ENCODE results near the gene TPSAB1. TPM values are rescaled to one million over a fixed set of nuclear protein-coding genes. Genes with fewer than 3 reads are reported as not detected.
"Not testable (repeated sequence)": the region's sequence is repeated elsewhere in the genome, so short reads cannot be mapped to it uniquely, and the experiment has no call there.

TPSAB1 gene
- not detected for polyA plus RNA-seq (ENCODE audit: insufficient read length in 4 of 4)

DNA sequence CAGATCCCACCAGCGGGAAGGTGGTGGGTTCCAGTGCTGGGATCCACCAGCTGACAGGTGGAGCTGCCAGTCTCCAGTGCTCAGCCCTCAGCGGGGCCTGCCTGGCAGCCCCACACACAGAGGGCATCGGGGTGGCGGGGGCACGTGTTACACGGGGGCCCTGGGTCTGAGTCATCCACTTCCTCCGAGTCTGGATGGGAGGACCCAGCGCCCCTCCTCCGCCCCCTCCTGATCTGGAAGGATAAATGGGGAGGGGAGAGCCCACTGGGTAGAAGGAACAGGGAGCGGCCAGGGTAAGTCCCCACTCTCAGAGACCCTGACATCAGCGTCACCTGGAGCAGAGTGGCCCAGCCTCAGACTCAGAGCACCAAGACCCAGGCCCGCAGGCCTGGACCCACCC lies at the start of gene TPSAB1:
Gene TPSAB1 (plus strand): TSS at position 270 of the 400 bp plus-strand sequence. CDS start 234 bp downstream, outside the sequence.
- not testable (repeated sequence) for DNase-seq (ENCODE audit: low read depth in 4 of 4, low spot score in 2 of 4)

DNA sequence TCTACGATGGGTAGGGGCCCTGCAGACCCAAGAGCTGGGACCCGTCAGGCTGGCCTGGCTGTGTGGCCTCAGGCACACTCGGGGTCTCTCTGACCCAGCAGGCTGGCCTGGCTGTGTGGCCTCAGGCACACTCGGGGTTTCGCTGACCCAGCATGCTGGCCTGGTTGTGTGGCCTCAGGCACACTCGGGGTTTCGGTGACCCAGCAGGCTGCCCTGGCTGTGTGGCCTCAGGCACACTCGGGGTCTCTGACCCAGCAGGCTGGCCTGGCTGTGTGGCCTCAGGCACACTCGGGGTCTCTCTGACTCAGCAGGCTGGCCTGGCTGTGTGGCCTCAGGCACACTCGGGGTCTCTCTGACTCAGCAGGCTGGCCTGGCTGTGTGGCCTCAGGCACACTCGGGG lies 49.7 kb upstream of the TPSAB1 start:
- not testable (repeated sequence) for DNase-seq (ENCODE audit: low read depth in 4 of 4, low spot score in 2 of 4)

DNA sequence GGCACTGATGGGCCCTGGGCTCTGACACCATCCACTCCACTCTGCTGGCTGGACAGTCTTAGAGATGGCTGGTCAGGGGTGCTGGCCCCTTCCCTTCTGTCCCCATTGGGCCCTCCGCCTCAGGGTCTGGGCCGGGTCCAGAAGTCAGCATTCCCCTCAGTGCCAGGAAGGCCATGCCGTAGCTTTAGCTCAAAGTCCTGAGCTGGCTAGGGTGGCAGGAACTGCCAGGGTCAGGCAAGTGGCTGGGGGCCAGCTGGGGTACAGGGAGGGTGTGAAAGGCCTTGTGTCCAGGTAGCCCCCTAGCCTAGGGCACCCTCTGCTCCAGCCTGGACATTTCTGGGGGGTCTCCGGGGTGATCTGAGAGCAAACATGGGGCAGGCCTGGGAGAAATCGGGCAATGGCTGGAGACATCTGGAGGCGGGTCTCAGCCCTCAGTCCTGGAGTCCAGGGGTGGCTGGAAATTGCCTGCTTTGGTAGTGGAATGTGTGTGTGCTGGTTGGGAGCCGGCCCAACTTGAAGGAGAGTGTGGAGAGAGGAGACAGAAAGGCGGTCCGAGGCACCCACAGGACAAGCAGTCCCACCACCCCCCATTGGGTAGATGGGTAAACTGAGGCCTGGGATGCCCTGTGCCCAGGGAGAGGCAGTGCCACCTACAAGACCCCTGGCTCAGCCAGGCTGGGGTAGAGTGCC lies 48.0 kb upstream of the TPSAB1 start:
- no peak for DNase-seq (ENCODE audit: low read depth in 4 of 4, low spot score in 2 of 4)

DNA sequence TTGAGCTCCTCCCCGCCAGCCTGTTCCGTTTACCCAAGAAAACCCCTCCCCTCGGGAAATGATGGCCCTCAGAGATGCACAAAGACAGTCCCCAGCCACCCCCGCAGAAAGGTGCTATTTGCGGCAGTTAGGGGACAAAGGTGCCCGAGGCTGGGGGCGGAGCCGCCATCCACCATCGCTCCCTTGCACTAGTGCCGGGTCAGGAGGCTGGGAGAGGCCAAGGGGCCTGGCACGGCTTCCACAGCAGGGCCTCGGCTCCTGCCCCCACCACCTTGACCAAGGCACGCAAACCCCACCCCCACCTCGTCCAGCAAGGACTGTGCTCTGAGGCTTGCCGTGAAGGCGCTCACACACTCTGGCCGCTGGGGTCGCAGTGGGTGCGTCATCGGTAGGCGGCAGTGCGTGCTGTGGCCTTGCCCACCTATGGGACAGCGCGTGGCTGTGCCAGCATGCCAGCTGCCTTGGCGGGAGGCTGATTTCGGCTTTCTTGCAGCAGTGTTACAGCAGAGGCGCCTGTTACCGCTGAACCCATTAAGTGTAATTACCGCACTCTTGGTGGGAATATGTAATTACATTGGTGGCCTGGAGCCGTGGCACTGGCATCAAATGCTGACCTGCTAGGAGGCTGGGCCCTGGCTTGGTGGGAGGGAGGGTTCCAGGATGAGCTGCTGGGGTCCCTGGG lies 47.2 kb upstream of the TPSAB1 start:
- no peak for DNase-seq (ENCODE audit: low read depth in 4 of 4, low spot score in 2 of 4)

DNA sequence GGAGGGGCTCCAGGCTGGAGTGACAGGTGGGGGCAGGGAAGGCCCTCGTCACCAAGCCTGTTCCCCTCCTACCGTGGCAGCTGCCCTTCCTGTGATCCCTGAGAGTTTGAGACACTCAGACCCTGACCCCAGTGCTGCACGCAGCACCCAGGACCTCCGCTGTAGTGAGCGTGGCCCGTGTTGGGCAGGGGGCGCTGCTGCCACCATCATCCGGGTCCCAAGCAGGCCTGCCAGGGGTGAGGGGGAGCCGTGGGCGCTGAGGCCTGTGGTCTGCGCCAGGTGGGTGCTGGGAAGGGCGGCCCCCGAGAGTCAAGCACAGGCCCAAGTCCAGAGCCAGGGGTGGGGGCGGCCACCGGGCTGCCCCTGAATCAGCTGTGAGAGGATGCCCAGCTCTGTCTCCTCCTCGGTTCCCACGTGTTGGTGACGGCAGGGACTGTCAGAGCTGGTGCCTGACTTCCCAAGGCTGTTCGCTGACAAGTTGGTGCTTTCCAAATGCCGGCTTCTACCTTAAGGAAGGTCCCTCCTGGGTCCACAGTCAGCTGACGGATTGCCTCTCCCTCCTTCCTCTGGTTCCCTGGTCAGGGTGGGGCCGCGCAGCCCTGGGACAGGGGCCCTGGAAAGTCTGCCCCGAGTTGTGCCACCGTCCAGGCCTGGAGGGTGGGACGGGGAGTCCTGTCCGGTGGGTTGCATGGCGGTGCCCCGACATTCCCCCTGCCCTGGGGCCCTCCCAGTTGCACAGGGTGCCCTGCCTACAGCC lies 46.5 kb upstream of the TPSAB1 start:
- no peak for DNase-seq (ENCODE audit: low read depth in 4 of 4, low spot score in 2 of 4)

DNA sequence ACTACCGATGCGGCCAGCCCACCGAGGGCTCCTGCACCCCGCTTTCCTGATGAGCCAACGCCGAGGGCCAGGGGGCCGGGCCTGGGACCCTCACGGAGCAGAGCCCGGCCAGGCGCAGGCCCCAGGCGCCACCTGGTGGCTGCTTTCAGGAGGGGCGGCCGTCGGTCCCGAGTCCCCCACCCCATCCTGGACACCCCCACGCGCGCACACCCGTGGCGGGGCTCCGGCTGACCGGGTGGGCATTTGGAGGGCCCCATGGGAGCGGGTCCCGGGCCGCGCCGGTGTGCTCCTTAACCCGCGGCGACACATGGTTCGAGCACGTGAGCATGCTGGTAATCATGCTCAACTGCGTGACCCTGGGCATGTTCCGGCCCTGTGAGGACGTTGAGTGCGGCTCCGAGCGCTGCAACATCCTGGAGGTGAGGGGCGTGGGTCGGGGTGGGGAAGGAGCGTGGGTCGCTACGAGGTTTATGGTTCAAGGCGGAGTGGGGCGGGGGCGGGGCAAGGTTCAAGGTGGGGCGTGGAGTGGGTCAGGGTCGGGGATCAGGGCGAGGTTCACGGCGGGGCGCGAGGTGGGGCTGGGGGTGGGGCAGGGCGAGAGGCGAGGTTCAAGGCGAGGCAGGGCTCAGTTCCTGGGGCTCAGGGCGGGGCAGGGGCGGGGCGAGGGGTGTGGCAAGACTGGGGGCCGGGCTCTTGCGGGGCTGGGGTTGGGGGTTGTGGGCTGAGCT lies 45.7 kb upstream of the TPSAB1 start:
- DNase-seq (ENCODE audit: low read depth in 4 of 4, low spot score in 2 of 4) = no peak

DNA sequence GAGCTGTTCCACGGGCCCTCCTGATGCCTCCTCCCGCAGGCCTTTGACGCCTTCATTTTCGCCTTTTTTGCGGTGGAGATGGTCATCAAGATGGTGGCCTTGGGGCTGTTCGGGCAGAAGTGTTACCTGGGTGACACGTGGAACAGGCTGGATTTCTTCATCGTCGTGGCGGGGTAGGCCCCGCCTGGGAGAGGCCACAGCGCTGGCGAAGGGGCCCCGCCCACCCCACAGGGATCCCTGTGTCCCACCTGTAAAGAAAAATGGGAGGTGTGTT lies 45.2 kb upstream of the TPSAB1 start:
- no peak for DNase-seq (ENCODE audit: low read depth in 4 of 4, low spot score in 2 of 4)

DNA sequence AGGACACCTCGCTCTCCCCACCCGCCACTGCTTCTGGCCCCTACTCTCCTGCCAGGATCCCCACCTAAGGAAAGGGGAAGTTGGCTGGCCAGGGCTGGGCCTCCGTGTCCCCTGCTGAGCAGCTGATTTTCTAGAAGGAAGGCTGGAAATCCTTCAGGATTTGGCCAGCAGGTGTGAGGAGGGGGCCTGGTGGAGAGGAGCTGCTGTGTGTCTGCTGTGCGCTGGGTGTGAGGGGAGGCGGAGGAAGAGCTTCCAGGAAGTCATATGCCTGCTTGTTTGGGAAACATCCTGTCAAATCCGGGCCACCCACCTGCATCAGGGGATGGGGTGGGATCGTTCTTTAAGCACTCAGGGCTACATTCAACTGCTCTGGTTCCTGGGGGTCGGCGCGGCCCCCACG lies 44.0 kb upstream of the TPSAB1 start:
- DNase-seq (ENCODE audit: low read depth in 4 of 4, low spot score in 2 of 4) = no peak

DNA sequence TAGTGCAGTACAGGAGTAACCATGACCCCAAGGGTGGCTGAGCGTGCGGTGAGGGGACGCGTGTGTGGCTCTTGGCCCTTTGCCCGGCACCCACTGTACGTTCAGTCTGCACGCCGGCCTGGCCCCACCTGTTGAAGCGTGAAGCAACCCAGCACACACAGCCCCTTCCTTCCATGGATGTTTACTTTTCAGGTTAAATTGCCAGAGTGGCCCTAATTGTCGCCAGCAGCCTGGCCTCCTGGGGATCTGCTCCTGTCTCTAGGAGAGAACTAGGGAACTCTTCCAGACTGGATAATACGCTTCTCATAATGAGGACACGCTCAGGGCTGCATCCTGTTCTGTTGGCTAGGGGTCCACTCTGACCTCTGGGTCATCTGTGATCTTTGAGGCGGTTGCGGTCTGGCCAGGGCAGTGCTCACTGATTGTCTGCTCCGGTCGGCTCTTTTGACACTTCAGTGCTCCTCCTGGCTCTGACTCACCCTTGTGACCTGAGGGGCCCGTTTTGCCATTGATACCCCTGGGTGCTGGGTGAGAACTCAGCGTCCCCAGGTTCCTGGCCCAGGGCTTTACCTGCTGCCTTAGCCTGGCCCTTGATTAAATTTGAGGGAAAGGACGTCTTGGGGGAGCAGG lies 43.2 kb upstream of the TPSAB1 start:
- no peak for DNase-seq (ENCODE audit: low read depth in 4 of 4, low spot score in 2 of 4)

DNA sequence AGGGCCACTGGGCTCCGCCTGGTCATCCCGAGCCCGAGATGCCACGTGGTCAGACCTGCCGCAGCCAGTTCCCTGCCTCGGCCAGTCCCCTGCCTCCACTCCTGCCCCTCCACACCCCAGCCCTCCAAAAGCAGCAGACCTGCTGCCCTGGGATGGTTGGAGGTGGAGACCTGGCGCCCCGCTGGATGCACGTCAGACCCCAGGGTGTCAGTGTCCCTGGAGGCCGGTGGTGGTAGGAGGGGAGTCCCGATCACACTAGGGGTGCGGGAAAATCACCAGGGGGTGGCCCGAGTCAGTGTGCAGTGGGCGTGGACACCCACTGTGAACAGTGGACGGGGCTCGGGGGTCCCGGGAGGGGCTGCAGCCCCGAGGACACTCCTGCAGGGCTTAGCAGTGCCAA lies 42.3 kb upstream of the TPSAB1 start:
- no peak for DNase-seq (ENCODE audit: low read depth in 4 of 4, low spot score in 2 of 4)

DNA sequence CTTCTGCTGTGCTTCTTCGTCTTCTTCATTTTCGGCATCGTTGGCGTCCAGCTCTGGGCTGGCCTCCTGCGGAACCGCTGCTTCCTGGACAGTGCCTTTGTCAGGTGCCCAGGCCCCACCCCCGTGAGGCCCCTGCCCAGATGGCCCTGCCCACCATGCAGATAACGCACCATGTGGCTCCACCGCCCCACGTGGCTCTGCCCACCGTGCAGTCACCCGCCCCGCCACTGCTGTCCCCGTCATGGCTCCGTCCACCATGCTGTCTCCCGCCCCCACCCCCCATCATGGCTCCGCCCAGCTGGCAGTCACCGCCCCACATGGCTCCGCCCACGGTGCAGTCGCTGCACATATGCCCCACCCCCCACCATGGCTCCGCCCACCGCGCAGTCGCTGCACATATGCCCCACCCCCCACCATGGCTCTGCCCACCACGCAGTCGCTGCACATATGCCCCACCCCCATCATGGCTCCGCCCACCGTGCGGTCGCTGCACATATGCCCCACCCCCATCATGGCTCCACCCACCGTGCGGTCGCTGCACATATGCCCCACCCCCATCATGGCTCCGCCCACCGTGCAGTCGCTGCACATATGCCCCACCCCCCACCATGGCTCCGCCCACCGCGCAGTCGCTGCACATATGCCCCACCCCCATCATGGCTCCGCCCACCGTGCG lies 41.7 kb upstream of the TPSAB1 start:
- not testable (repeated sequence) for DNase-seq (ENCODE audit: low read depth in 4 of 4, low spot score in 2 of 4)

DNA sequence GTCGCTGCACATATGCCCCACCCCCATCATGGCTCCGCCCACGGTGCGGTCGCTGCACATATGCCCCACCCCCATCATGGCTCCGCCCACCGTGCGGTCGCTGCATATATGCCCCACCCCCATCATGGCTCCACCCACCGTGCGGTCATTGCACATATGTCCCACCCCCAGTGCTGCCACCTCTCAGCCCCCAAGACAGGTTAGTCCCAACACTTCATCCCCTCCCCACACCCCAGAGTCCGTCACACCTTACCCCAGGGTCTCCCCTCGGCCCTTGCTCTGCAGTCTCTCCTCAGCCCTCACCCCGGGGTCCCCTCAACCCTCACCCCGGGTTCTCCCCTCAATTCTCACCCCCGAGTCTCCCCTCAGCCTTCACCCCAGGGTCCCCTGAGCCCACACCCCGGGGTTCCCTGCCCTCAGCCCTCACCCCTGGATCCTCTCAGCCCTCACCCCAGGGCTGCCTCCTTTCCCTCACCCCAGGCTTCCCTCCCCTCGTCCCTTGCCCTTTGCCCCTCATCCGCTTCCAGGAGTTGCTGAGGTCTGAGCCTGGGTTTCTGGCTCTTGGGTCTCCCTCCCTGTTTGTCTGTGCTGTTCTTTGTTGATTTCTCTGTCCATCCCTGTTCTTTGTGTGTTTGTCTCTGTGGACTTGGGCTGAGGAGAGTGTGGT lies 41.0 kb upstream of the TPSAB1 start:
- DNase-seq (ENCODE audit: low read depth in 4 of 4, low spot score in 2 of 4) = no peak

DNA sequence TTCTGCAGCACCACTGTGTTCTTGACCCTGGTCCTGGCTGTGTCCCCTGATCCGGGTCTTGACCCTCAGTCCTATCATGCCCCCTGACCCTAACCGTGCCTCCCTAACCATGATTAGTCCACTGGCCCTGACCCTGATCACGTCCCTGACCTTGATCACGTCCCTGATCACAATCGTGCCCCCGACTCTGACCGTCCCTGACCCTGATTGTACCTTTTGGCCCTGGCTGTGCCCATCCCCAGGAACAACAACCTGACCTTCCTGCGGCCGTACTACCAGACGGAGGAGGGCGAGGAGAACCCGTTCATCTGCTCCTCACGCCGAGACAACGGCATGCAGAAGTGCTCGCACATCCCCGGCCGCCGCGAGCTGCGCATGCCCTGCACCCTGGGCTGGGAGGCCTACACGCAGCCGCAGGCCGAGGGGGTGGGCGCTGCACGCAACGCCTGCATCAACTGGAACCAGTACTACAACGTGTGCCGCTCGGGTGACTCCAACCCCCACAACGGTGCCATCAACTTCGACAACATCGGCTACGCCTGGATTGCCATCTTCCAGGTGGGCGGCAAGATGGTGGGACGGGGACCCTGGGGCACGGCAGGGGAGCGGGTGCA lies 40.4 kb upstream of the TPSAB1 start:
- DNase-seq (ENCODE audit: low read depth in 4 of 4, low spot score in 2 of 4) = no peak

DNA sequence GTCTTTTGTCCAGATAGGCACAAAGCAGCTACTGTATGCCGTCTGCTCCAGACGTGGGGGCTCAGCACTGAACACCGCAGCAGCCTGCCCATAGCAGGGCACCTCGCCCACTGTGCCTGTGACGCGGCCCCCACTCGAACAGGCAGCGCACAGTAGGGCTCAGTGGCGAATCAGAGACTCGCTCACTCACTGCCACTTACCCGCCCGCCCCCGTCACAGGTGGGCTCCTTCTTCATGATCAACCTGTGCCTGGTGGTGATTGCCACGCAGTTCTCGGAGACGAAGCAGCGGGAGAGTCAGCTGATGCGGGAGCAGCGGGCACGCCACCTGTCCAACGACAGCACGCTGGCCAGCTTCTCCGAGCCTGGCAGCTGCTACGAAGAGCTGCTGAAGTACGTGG lies 39.1 kb upstream of the TPSAB1 start:
- no peak for DNase-seq (ENCODE audit: low read depth in 4 of 4, low spot score in 2 of 4)

DNA sequence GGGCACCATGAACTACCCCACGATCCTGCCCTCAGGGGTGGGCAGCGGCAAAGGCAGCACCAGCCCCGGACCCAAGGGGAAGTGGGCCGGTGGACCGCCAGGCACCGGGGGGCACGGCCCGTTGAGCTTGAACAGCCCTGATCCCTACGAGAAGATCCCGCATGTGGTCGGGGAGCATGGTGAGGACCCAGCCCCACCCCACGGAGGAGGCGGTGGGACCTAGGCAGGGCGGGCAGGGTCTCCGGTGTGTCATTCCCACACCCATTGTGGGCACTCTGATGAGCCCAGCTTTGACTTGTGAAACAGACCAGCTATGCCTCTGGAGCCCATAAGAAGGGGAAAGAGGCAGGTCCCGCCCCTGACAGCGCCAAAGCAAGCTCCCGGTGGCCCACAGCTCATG lies 38.2 kb upstream of the TPSAB1 start:
- no peak for DNase-seq (ENCODE audit: low read depth in 4 of 4, low spot score in 2 of 4)

DNA sequence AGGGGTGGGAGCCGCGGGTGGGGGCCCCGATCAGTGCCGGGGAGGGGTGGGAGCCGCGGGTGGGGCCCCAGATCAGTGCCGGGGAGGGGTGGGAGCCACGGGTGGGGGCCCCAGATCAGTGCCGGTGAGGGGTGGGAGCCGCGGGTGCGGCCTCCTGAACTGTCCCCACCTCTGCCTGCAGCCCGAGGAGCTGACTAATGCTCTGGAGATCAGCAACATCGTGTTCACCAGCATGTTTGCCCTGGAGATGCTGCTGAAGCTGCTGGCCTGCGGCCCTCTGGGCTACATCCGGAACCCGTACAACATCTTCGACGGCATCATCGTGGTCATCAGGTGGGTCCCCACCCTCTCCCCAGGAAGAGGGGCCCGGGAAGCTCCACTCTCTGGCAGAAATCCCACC lies 35.6 kb upstream of the TPSAB1 start:
- DNase-seq (ENCODE audit: low read depth in 4 of 4, low spot score in 2 of 4) = no peak

DNA sequence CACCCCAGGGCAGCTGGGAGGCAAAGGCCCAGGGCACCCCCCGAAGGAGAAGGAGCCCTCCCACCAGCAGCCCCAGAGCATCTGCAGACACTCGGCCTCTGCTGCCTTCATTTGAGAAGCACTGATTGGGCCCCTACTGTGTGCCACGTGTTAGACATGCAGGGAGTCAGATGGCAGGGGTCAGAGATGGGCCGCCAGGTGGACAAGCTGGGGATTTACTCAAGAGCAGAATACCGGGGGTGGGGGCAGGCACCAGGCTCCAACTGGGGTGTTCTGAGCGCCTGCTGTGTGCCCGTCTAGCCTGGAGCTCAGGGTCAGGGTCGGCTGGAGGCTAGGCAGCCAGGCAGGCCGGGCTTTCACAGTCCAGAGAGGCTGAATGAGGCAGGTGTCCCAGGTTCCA lies 34.2 kb upstream of the TPSAB1 start:
- no peak for DNase-seq (ENCODE audit: low read depth in 4 of 4, low spot score in 2 of 4)

DNA sequence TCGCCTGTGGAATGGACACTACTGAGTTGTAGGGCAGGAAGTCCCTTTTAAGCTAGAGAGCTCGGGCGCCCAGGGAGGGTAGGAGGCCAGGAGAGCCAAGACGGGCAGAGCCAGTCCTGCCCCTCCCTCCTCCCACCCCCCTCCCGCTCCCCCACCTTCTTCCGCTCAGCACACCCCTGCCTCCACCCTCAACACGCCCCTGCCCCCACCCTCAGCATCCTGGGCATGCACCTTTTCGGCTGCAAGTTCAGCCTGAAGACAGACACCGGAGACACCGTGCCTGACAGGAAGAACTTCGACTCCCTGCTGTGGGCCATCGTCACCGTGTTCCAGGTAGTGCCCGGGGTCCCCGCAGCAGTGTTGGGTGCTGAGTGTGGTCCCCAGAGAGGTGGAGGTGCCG lies 33.7 kb upstream of the TPSAB1 start:
- DNase-seq (ENCODE audit: low read depth in 4 of 4, low spot score in 2 of 4) = no peak

DNA sequence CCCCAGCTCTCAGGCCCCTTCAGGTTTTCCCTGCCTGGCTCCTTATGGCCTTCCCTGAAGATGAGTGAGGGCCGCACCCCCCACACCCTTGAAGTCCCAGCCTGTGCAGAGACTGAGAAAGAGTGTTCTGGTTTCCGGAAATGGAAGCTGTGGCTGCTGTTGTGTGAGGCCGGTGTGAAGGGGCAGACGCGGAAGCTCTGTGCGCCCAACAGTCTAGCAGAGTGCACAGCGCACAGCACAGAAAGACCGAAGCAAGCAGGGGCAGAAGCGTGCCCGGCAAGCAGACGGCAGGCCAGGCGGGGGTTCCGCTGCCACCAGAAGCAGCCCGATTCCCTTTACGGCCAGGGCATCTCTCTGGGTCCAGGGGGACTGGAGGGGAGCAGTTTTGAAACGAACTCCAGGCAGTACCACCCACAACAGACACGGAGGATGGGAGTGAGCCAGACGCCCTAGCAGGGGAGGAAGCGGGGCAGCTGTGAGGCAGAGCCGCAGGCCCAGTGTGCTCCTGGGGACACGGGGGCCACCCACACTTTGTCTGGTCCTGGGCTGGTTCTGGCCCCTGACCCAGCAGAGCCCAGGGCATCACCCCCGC lies 32.2 kb upstream of the TPSAB1 start:
- DNase-seq (ENCODE audit: low read depth in 4 of 4, low spot score in 2 of 4) = no peak
